Hematopoietic multipotent progenitor cell treated with erythropoietin and hydrocortisone succinate and interleukin-3 and kit ligand, for 15 days (in vitro differentiated cells): ENCODE measurements around the gene ACCS.

Source experiments
- DNase-seq: peaks from one replicate; pipeline ENCODE4 v3.0.0-alpha.2; 2015; ENCODE audit warnings: low spot score

ACCS gene, protein sequence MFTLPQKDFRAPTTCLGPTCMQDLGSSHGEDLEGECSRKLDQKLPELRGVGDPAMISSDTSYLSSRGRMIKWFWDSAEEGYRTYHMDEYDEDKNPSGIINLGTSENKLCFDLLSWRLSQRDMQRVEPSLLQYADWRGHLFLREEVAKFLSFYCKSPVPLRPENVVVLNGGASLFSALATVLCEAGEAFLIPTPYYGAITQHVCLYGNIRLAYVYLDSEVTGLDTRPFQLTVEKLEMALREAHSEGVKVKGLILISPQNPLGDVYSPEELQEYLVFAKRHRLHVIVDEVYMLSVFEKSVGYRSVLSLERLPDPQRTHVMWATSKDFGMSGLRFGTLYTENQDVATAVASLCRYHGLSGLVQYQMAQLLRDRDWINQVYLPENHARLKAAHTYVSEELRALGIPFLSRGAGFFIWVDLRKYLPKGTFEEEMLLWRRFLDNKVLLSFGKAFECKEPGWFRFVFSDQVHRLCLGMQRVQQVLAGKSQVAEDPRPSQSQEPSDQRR

DNA sequence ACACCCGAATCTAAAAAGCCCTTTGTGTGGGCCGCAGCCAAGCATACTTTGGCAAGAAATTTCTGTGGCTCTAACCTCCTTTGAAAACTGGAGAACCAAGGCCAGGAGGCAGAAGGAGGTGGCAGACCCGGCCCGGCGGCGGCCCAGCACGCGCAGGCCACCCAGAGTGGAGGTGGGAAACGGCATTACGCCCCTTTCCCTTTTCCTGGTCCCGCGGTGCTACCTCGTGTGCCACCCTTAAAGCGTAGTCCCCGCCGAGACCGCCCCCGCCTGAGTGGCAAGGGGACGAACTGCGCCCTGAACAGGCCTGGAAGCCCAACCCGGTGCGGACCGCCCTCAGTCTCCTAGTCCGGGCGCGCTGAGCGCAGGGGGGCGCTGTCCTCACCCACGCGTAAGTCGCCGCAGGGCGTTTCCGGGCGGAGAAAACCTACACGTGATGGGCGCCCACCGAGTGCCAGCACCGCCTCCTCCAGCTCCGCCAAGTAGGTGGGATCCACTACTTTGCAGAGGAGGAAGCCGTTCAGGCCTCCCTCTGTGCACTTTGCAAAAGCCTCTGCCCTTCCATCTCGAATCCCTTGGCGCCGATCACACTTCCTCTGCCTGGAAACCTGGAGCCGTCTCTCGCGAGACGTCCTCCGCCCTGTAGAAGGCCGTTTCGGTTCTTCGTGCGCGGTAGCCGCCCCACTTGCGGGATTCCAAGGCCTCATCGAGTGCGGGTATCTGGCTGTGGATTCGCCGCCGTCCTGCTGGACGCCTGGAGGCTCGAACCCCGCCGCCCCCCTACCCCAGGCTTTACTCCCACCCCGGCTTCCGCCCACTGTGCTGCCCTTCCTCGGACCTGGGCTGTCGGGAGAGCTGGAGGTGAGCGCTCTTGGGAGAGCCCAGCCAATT, at the start of gene ACCS:
TSS of gene ACCS (plus strand) at position 430 of the 891 bp plus-strand sequence. CDS start 1,358 bp downstream, outside the sequence.
- DNase-seq, result peak; percentile 87

DNA sequence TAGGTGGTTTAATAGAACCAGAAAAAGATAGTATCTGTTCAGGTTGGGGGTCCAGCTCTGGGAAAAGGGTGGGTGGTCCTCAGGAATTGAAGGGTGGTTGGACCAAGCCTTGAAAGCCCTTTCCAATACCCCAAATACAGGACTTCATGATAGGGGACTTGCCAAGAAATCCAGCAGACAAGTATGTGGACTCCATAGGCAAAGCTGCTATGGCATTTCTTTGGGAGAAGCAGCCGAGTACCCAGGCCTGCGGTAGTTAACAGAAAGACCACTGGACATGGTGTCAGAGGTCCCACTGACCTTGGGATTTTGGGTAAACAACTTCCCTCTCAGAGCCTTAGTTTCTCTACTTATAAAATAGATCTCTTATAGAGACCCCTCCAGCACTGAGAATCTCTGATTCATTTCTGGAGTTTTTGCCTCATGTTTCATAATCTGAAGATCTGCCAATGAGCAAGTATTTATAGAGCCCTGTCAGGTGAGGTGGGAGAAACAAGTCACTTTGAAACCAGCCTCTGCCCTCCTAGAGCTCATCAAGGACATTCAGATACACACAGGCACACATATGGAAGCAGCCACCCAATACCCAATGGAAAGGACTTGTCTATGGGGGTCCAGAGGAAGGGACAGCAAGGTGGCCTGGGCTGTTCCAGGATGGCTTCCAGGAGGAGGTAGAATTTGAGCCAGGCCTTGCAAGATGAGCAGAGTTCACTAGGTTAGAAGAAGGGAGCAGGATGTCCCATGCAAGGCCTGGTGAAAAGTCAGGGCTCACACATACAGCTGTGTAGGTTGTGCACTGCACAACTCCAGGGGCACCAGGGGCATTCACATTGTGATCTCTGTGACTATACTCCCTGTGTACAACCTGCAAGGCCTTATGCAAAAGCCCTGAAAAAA, 49.3 kb upstream of the ACCS start:
- no peak for DNase-seq

DNA sequence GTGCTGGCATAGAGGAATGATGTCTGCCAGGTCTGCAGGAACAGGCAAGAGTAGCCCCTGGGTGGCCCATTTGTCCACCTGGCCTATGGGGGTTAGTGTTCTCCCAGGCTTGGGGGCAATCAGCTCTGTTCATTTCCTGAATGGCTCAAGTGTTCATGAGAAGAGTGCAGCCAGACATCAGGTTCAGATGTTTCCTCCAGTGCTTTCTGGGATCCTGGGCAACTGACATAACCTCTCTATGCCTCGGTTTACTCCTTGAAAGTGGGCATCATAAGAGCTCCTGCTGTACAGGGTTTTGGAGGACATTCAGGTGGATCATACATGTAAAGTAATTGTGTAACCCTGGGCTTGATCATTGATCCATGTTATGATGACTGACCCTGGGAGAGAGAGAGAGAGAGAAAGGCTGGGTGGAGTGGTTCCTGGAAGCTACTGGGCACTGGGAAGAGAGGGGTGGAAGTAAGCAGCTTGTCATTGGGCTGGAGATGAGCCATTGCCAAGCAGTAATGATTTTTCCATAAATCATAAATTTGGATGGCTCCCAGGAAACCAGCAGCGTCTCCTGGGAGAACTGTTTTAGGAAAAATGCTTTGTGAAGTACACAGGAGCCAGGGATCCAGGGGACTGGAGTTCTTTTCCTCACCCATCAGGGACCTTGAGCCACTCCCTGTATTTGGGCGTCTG, 48.5 kb upstream of the ACCS start:
- DNase-seq, result no peak

DNA sequence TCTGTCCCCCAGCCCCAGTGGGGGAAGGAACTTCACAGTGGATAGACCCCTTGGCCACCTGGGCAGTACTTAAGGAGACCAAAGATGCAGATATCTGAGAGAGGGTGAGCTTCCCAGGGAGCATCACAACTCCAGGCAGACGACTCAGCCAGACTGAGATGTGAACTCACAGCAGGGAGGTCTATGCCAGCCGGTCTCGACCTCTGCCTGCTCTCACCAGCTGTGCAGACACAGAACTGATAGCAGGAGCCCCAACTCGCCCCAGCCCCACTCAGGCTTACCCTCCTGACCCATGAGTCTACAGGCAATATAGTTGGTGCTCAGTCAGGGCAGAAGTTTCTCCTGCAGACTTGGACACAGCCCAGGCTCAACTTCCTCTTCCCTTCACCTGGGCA, 47.9 kb upstream of the ACCS start:
- no peak for DNase-seq

DNA sequence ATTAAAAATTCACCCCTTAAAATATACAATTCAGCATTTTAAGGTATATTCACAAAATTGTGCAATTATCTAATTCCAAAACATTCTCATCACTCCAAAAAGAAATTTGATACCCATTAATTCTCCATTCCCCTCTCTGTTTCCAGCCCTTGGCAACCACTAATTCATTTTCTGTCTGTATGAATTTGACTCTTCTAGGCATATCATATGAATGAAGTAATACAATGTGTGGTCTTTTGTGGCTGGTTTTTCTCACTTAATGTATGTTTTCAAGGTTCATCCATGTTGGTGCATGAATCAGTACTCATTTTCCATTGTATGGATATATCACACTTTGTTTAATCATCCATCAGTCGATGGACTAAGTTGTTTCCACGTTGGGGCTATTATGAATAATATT, 47.2 kb upstream of the ACCS start:
- no peak for DNase-seq

DNA sequence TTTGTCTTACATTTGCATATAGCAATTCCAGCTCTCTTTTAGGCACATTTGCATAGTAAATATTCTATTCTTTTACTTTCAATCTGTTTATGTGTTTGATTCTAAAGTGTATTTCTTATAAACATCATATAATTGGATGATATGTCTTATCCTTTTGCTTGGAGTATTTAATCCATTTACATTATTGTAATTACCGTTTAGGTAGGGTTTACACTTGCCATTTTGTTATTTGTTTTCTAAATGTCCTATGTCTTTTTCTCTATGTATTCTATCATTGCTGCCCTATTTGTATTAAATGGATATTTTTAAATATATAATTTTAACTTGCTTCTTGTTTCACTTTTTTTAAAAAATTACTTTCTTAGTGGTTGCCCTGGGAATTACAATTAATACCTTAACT, 41.1 kb upstream of the ACCS start:
- no peak for DNase-seq

DNA sequence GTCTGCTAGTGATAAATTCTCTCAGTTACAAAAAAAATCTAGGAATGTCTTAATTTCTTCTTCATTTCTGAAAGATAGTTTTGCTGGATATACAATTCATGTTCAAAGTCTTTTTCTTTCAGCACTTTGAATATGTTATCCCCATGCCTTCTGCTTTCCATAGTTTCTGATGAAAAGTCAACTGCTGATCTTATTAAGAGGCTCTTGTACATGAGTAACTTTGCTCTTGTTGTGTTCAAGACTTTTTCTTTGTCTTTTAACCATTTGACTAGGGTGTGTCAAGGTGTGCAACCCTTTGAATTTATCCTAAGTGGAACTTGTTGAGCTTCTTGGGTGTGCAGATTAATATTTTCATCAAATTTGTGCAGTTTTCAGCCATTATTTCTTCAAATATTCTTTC, 40.3 kb upstream of the ACCS start:
- DNase-seq, result no peak

DNA sequence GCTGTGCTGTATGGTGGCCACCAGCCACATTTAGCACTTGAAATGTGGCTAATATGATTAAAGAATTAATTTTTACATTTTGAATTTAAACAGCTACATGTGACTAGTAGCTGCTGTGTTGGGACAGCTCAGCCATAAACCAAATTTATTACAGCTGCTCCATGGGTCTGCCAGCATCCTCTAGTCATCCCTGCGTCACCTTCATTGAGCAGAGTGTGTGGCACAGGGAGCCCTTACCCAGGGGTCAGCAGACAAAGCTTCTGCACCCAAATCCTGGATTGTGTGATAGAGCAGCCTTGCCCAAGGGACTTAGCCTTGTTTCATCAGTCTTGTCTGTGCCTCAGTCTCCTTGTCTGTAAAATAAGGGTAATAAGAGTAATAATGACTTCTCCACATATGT, 37.7 kb upstream of the ACCS start:
- DNase-seq, result no peak

DNA sequence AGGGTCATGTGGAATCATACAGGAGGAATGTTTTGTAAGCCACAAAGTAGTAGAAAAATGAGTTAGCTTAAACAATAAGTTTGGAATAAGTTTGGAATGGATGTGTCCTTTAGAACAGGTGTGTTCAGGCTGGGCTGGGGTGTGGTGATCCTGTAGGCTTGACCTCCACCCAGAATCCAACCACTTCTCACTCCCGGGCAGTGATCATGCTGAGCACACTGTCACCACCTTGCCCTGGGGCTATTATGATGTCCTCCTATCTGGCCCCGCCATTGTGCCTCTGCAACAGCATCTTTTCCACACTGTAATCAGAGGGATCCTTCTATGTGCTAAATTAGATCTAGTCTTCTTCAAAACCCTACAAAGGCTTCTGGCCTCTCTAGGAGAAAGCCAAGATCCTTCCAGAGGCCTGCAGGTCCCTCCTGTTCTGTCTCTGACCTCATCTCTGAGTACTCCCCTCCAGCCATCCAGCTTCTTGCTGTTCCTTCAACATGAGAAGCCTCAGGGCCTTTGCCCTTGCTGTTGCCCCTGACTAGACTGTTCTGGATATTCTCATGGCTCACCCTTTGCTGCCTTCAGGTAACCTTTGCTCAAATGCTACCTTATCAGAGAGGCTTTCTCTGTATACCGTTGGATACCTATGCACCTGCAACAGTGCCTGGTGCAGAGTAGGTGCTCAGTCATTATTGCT, 37.1 kb upstream of the ACCS start:
- no peak for DNase-seq

DNA sequence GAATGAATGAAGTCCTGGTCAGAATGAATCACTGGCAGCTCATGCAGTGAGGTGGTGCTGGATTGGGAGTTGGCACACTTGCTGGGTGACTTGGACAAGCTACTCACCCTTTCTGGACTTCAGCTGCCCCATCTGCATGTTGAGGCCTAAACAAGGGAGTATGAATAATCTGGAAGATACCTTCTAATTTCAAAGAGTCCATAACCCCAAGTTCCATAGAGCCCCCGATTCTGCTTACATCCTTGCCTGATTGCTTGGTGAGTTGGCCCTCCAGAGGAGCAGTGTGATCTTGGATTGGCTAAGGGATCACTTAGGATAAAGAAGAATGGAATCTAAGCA, 36.6 kb upstream of the ACCS start:
- no peak for DNase-seq

DNA sequence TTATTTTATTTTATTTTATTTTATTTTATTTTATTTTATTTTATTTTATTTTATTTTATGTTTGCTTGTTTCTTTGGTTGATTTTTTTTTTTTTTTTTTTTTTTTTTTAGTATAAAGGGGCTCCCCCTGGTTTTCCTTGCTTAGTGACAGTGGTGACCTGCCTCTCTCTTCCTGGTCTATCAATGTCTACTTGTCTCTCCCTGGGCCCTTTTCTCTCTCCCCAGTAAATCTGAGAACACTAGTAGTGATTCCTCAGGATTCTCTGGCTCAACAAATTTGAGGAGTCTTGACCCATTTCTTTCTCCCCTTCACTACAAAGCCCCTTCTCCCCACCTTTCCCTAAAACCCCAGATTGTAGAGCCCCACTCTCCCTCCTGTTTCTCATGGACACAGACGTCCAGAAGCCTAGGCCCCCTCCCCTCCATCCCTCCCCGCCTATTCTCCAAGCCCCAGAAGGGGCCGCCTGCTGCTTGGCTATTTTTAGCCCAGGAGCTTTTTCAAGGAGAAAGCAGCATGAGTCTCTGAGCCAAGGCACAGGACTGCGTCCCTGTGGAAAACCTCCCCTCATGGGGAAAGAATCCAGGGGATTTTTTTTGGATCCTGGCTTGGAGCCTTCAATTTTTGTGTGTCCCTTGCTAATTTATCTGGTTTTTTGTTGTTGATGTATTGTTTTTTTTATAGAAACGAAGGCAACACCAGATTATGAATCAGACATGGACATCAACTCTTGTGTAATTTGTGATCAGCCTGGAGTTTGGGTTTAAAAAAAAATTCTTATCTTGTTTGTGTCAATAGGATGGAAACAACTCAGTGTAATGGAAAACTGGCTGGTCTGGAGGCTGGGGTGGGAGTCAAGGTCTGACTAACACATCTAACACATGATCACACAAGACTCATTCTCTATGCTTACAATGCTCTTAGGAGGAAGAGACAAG, 35.8 kb upstream of the ACCS start:
- DNase-seq, result no peak

DNA sequence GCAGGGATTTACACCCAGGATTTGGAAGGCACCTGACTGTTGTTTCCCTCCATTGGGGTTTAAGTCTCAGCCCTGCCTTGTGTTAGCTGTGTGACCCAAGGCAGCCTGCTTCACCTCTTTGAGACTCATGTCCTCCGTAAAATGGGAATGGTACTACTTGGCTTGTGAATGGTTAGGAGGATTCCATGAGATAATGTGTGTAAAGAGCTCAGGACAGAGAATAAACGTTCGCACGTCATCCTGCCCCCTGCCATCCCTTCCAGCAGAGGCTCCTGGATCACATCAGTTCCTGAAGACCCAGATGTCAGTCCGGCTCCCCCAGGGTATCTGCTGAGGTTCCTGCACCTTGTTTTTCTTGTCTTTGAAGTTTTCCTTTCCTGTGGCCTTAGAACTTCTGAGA, 35.1 kb upstream of the ACCS start:
- DNase-seq, result no peak

DNA sequence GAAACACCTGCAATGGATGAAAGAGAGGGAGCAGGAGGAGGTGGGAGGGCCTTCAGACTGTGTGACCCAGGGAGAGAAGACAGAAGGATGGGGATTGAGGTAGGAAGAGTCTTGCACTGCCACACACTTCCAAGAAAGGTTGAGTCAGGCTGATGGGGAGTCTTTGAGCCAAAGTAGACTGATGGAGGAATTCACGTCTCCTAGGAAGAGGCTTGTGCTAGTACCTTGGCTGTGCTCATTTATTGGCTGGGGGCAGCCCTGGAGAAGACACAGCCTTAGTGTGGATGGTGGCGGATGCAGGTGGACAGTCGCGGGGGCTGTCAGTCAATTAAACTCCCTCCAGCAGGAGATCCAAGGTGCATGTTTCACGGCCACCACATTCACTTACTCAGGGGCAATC, 34.5 kb upstream of the ACCS start:
- no peak for DNase-seq

DNA sequence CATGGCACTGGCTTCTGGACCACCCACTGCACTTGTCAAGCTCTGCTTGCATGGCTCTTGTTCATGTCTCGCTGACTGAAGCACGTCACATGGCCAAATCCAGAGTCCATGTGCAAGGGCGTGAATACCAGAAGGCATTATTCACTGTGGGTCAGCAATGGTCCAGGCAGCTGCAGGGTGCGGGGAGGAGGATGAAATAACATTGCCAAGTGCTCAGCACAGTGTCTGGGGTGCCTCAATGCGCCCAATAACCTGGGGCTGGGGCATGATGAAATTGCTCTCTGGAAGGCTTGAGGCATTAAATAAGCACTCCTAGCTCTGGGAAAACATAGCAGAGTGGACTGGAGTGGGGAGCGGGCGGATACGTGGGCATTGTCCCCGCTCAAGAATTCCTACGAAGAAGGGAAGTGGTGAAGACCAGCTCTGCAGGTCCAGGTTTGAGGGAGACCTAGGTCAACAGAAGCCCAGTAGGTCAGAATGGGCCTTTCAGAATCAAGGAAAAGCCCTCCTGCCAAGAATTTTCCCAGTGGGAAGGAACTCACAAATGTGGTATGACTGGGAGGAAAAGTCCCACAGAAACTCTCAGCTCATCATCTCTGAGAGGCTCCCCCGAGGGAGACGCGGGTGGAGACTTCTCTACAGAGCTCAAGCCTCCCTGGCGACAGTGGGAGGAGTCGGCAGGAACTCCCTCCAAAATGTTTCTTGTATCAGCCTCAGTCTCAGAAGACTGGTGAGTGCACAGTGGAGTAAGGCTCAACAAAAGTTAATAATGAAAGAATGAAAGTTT, 33.6 kb upstream of the ACCS start:
- DNase-seq, result no peak

DNA sequence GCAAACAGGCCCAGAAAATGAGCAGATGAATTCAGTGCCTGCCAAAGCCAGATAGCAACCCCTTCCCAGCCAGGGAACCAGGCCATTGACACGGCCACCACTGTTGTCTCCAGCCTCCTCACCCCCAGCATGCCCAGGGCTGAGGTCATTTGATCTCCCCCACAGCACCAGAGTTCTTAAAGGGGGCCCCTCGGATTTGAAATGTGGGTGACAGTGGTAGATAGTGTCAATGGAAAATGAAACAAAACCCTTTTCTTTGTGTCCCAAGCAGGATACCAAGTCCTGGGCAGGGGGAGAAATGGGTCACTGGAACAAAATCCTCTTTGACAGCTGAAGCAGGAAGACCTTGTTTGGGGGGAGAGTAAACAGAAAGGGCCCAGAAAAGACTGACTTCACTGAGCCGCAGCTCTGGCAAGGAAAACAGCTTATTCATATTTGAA, 32.6 kb upstream of the ACCS start:
- DNase-seq, result no peak

DNA sequence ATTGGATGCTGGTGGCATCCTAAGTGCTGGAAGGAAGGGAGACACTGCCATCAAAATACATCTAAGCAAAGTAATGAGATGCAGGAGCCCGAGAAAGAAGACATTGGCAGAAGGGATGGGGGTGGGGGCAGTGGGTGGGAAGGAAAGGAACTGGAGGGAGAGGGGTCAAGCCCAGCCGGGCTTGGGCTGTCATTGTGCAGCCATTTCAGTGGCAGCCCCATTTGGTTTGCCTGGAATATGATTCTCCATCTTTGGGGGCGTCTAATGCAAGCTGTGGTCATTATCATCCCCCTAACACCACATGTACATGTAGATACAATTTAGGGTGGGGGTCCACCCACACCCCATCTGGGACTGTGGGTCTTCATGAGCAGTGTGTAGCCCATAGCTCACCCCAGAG, 32.2 kb upstream of the ACCS start:
- DNase-seq, result no peak

DNA sequence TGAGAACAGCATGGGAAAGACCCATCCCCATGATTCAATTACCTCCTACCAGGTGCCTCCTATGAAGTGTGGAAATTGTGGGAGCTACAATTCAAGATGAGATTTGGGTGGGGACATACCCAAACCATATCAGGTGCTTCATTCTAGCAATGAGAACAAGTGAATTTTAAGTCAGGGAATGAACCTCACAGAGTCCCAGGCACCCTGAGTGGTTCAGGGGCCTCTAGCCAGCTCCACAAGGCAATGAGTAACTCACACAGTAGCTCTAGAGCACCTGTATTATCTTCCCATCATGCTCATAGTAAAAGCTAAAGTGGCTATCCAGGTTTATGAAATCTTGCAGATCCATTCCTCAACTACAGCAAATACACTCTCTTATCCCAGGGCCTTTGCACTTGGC, 31.4 kb upstream of the ACCS start:
- DNase-seq, result no peak

DNA sequence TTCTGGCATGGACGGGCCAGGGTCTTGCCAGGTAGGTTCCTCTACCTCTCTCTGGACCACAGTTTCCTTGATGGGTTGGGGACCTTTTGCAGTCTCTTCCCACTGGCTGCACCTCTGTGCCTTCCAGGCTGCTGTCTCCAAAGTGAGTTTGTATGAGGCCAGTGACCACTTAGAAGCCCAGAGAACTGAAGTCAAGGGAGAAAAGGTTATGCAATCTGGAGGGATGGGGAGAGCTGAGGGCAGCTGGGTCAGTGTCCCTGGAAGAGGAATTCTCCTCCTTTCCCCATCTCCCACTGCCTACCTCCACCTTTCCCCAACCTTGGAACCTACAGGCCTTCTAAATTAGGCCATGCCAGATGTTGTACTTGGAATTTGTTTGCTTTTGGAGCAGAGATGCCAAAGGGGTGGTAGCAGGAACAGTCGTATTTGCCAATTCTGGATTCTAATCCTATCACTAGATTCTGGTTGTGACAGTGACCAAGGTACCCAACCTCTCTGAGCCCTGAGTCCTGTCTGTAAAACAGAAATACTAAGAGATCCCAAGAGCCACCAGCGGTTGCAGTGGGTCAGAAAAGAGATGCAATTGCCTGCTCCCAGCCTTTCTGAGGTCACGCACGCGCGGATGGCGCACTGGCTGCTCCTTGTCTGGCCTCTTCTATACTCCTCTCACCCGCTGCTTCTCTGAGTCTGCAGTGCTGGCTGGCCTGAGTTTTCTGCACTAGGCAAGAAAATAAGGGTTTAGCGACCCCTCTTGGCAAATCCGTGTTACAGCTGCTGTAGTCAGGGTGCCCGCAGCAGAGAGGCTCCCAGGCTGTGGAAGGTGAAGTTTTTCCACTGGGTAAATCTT, 29.0 kb upstream of the ACCS start:
- peak; percentile 18 for DNase-seq
